CD4-positive, alpha-beta T cell treated with Interferon alpha-2 for 1 hour (primary cell): Measurements from ENCODE around the gene A2M.
"Not testable (repeated sequence)": the region's sequence is repeated elsewhere in the genome, so short reads cannot be mapped to it uniquely, and the experiment has no call there.

ENCODE experiments used
- DNase-seq, 2 donors: peaks; one replicate each; pipeline ENCODE4 v3.0.0-alpha.2; 2020 to 2022

The A2M gene

GRCh38 chr12:9115731-9116559 is at the start of gene A2M:
A2M (minus strand) TSS chr12:9115919; CDS start chr12:9115849, 70 bp downstream.
- DNase-seq: no peak

GRCh38 chr12:9163392-9163791 is 47.7 kb upstream of the A2M start:
- DNase-seq: no peak

GRCh38 chr12:9156119-9156518 is 40.4 kb upstream of the A2M start:
- no peak for DNase-seq

GRCh38 chr12:9149372-9149771 is 33.7 kb upstream of the A2M start:
- DNase-seq: no peak

- DNase-seq: no peak
Observed at GRCh38 chr12:9148926-9149325, 33.2 kb upstream of the A2M start.

GRCh38 chr12:9147461-9147860 is 31.7 kb upstream of the A2M start:
- no peak for DNase-seq

- DNase-seq: no peak
Observed at GRCh38 chr12:9144730-9145106, 29.0 kb upstream of the A2M start.

- DNase-seq: no peak
Observed at GRCh38 chr12:9143929-9144729, 28.4 kb upstream of the A2M start.

- DNase-seq: no peak
Observed at GRCh38 chr12:9143137-9143536, 27.4 kb upstream of the A2M start.

GRCh38 chr12:9139588-9140290 is 24.0 kb upstream of the A2M start:
- DNase-seq: not testable (repeated sequence)

- no peak for DNase-seq
Observed at GRCh38 chr12:9135903-9136310, 20.2 kb upstream of the A2M start.

GRCh38 chr12:9134981-9135628 is 19.4 kb upstream of the A2M start:
- DNase-seq: no peak

- DNase-seq: no peak
Observed at GRCh38 chr12:9133216-9133916, 17.6 kb upstream of the A2M start.

- no peak for DNase-seq
Observed at GRCh38 chr12:9132008-9132535, 16.4 kb upstream of the A2M start.

- no peak for DNase-seq
Observed at GRCh38 chr12:9130244-9130643, 14.5 kb upstream of the A2M start.

GRCh38 chr12:9127936-9128663 is 12.4 kb upstream of the A2M start:
- no peak for DNase-seq

- no peak for DNase-seq
Observed at GRCh38 chr12:9127484-9127883, 11.8 kb upstream of the A2M start.

GRCh38 chr12:9124383-9125031 is 8.8 kb upstream of the A2M start:
- DNase-seq: no peak

GRCh38 chr12:9123781-9124382 is 8.2 kb upstream of the A2M start:
- DNase-seq: no peak

GRCh38 chr12:9122091-9122609 is 6.4 kb upstream of the A2M start:
- DNase-seq: no peak
